ENCODE measurements around the gene TCP11X2.
"Not testable (repeated sequence)": the region's sequence is repeated elsewhere in the genome, so short reads cannot be mapped to it uniquely, and the experiment has no call there.

Gene TCP11X2

GRCh38 chrX:102471762-102472220 lies at the start of gene TCP11X2:
TSS of gene TCP11X2 (minus strand) at chrX:102471812.
- not testable (repeated sequence) for DNase-seq

DNA sequence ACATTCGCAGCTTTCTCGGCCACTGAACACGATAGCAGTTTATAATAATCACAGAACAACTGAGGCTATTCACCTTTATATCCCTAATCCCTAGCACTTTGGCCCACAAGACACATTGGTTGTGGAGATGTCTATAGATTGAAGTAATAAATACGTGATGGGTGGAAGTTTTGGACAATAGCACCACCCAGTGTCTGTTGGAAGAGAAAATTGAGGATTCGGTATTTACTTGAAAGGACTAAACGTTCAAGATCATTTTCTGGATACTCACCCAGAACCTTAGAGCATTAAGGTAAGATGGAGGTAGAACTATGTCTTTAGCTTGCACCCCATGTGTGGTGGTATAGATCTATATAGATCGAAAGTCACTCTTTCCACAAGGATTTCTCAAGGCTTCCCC lies 45.7 kb upstream of the TCP11X2 start:
- no peak for DNase-seq

DNA sequence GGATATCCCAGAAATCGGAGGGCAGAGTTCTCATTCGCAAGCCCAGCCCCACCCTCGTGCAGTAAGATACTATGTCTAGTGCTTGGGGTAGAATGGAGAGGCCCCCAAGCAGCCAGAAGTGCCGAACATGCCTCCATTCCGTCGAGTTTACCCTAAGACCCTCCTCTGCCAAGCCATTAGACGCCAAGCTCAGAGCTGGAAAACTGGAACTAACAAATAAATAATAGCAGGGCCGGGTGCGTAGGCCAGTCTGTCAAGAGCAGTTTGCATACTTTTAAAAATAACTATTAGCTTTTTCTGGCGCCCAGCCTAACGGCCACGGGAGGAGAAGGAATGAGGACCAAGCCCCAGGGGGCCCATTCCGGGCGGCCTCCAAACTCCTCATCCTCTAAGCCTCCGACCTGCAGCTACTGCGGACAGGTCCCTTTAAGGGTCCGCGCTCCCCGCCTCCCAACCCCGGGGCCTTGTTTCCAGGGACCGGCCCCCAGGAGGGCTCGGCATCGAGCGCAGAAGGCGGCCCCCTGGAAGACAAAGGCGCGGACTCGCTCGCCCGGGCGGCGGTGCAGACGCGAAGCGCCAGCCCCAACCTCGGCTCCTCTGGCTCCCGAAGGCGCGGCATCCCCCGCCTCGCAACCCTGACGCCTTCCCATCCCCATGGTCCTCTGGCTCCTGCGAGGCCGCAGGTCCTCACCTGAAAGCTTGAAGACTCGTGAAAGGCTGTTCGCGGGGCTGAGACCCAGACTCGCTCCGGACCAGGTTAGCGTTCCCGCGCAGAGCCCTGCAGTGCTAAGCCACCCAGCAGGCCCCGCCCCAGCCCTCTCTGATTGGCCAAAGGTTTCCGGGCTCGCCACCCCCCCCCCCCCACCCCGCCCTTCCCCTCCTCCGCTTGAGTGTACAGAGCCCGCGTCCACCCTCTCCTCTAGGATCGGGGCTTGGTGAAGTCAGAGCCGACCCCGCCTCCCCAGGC lies 44.6 kb upstream of the TCP11X2 start, which contains the start of gene TMSB15A:
Gene TMSB15A (minus strand): TSS at position 765 of the 967 bp plus-strand sequence.
- peak; percentile 5 for DNase-seq

- DNase-seq, result no peak
Observed at GRCh38 chrX:102514536-102514935, 42.9 kb upstream of the TCP11X2 start.

DNA sequence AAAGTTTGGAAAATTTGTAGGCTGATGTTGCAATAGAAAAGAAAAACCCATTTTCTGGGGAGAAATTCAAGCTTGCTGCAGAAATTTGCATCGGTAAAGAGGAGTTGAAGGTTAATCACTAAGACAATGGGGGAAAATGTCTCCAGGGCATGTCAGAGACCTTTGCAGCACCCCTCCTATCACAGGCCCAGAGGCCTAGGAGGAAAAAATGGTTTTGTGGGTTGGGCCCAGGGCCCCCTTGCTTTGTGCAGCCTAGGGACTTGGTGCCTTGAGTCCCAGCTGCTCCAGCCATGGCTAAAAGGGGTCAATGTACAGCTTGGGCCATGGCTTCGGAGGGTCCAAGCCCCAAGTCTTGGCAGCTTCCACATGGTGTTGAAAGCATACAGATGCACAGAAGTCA lies 27.1 kb upstream of the TCP11X2 start:
- DNase-seq, result no peak

- no peak for DNase-seq
Observed at GRCh38 chrX:102491766-102492165, 20.2 kb upstream of the TCP11X2 start.

DNA sequence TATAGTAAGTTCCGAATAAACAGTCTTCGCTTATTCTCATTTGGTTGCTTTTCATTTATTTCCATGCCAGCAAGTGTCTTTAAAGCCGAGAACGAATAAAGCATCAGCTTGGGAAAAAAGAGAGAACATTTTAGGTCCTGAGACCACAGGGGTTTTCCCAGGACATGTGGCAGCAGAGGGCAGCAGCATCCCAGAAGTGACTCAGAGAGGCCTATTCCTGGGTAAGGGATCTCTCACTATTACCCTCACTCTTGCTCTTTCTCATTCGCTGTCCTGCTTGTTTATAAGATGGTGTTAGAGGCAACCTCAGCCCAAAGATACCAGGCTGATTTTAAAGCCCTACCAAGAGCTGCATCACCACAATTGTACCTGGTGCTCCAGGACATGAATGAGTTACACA lies 7.2 kb upstream of the TCP11X2 start:
- DNase-seq, result not testable (repeated sequence)

GRCh38 chrX:102470215-102470614 lies 1.4 kb downstream of the TCP11X2 start:
- not testable (repeated sequence) for DNase-seq

DNA sequence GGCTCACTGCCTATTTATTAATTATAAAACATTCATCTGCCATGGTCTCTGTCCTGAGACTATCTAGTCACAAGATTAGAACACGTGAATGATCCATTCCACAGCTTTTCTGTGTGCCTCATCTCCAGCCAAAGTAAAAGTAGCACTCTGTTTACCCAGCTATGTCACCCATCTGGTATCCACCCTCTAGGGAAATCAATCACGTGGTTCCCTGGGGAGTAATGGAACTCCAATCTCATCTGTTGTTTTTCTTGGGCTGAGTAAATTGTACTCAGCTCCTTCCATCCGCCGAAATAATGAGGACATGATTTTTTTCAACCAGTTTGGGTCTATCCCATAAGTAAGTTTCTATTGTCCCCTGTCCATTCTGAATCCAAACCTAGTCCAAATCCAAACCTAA lies 13.0 kb downstream of the TCP11X2 start:
- DNase-seq, result not testable (repeated sequence)

GRCh38 chrX:102439908-102440307 lies 31.7 kb downstream of the TCP11X2 start, which contains the start of gene NXF2B:
TSS of gene NXF2B (minus strand) at chrX:102440008. CDS start at chrX:102380036, 59,972 bp downstream.
- not testable (repeated sequence) for DNase-seq

- not testable (repeated sequence) for DNase-seq
Observed at GRCh38 chrX:102414493-102414892, 57.1 kb downstream of the TCP11X2 start.

Data from RPMI8226 (cell line).